Psoas muscle (tissue), 8 donors: ENCODE measurements around the gene CNTNAP2. TPM values are rescaled to one million over a fixed set of nuclear protein-coding genes. Genes with fewer than 3 reads are reported as not detected.

ENCODE experiments used
- ATAC-seq, 4 donors: fragments of 200-7000 bp; cut with Tn5 transposase; one replicate each; pipeline ENCODE4 v1.9.1; 2020; ENCODE audit warnings: moderate library complexity in 3 of 4, mild to moderate bottlenecking in 2 of 4
- DNase-seq, 2 donors: peaks; one replicate each; pipeline ENCODE4 v3.0.0-alpha.2; 2020
- H3K27ac ChIP-seq: fragments of 200-600 bp; one replicate; pipeline ENCODE4 v1.8.0; 2022
- H3K27me3 ChIP-seq, 3 donors: fragments of 200-600 bp in 1 of 3; one replicate each; pipeline versions ENCODE4 v1.6.1 to v1.8.0; 2013 to 2022; ENCODE audit warnings: low read length in 2 of 3, mild to moderate bottlenecking in 2 of 3, moderate library complexity in 1 of 3; ENCODE audit not compliant: insufficient read depth in 3 of 3
- H3K36me3 ChIP-seq, 2 donors: fragments of 200-600 bp in 1 of 2; one replicate each; pipeline versions ENCODE4 v1.6.1 to v1.8.0; 2013 to 2022; ENCODE audit warnings: low read depth in 1 of 2, mild to moderate bottlenecking in 1 of 2, moderate library complexity in 1 of 2; ENCODE audit not compliant: insufficient read depth in 1 of 2
- H3K4me1 ChIP-seq: fragments of 200-600 bp; one replicate; pipeline ENCODE4 v1.8.0; 2022
- H3K4me3 ChIP-seq: fragments of 200-600 bp; one replicate; pipeline ENCODE4 v1.8.0; 2022; ENCODE audit warnings: mild to moderate bottlenecking
- H3K9me3 ChIP-seq: fragments of 200-600 bp; one replicate; pipeline ENCODE4 v1.8.0; 2022
- WGBS, 3 donors: extraction: QIAGEN DNeasy Blood & Tissue Kit; methylation state at CpG; one replicate each; pipeline versions ENCODE4 v1.1.6 to v1.1.7; 2013; 5-methylcytosine and 5-hydroxymethylcytosine counted together
- intact Hi-C, 2 donors: fragments of 100-400 bp; cut with DNase I; formaldehyde crosslinking; loops; one replicate each; pipeline versions ENCODE4 v1.11.0 to v1.14.2; 2022
- polyA plus RNA-seq, 3 donors: library from polyadenylated mRNA; stranded (reverse); fragments of 200-250 nt; gene quantifications; one replicate each; pipeline ENCODE4 v1.2.3, GENCODE V29; 2013
- total RNA-seq, 4 donors: library from RNA; stranded (reverse); fragmentation: NEBNext Ultra II Directional in 2 of 4; extraction: Animal tissue kit (Norgen Biotek cat#: 25700) in 2 of 4; gene quantifications; one replicate each; pipeline versions ENCODE4 v1.2.1 to v1.2.4, GENCODE V29; 2021 to 2023
- TF ChIP-seq, protein P1 (sequence below): fragments of 200-600 bp; IDR thresholded peaks from one replicate; pipeline ENCODE4 v1.8.0; 2022; ENCODE audit warnings: antibody characterized with exemption
- donor health status: healthy with polysubstance abuse.
- donor health status: DM: no; HTN: no; CAD: no; lungs with moderate emphysema.
- donor health status: Bipolar disorder and iron deficiency.
- donor health status: healthy.
- donor health status: DM: yes; HTN: yes; CAD: no.
- donor health status: DM: no; HTN: no; CAD: no.
- donor health status: DM: no; HTN: no; CAD: no.
- donor health status: DM: yes; HTN: yes; CAD: no.

Gene CNTNAP2
- total and polyA plus RNA-seq, 7 donors: 0.01 to 0.13 TPM; not detected in 5

DNA sequence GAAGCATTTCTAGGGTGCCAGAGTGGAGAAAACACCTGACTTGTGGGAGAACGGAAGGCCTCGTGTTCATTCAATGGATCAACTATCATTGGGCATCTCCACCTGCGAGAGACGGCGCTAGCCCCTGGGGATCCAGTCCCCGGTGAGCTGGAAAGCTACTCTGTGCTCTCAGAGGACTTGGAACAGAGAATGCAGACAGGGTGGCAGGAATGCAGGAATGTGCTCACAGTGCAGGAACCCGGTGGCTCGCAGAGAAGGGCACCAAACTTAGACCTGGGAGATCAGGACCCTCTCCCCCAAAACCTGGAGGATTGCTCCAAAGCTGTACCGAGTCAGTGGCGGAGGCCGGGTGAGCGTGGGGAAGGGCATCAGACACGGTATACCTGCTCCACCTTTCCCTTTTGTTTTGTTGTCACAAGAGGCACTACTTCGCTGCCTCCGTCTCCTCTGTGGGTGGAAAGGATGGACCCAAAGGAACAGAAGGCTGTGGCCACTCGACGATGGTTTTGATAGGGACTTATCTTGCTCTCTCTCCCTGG lies 1905.0 kb downstream of the CNTNAP2 start:
- no peaks in the 10 kb centered on the region for H3K27me3 ChIP-seq
- H3K27ac ChIP-seq: no peak overlapping the region
- TF ChIP-seq, protein P1, sequence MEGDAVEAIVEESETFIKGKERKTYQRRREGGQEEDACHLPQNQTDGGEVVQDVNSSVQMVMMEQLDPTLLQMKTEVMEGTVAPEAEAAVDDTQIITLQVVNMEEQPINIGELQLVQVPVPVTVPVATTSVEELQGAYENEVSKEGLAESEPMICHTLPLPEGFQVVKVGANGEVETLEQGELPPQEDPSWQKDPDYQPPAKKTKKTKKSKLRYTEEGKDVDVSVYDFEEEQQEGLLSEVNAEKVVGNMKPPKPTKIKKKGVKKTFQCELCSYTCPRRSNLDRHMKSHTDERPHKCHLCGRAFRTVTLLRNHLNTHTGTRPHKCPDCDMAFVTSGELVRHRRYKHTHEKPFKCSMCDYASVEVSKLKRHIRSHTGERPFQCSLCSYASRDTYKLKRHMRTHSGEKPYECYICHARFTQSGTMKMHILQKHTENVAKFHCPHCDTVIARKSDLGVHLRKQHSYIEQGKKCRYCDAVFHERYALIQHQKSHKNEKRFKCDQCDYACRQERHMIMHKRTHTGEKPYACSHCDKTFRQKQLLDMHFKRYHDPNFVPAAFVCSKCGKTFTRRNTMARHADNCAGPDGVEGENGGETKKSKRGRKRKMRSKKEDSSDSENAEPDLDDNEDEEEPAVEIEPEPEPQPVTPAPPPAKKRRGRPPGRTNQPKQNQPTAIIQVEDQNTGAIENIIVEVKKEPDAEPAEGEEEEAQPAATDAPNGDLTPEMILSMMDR: no peak
- DNase-seq (no peak), ATAC-seq (no peak)
- no peaks in the 10 kb centered on the region for H3K4me1 ChIP-seq
- H3K9me3 ChIP-seq: no peaks in the 10 kb centered on the region
- WGBS, 3 donors: 87 to 90% (median 88%) methylated on average over 17 of the region's 17 CpGs
- no peak overlapping the region for H3K4me3 ChIP-seq
- H3K36me3 ChIP-seq: no peaks in the 10 kb centered on the region
- intact Hi-C loops: no loop called here

DNA sequence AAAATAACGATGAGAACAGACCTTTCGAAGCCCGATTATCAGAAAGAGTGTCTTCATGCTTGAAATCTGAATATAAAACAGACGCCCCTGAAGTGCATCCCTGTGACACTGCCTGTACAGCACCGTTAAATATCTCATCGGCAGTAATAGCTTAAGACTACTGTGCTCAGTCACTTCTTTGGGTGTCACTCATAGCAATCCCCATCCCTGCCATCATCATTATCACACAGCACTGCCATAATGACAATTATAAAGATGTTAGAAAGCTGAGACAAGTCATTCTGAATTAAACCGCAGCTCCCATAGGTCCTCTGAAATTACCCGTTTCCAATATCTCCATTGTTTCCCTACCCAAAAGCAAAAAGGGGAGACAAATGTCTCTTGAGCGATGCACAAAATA lies 1906.2 kb downstream of the CNTNAP2 start:
- ATAC-seq (no peak), DNase-seq (no peak)
- no peak overlapping the region for H3K4me3 ChIP-seq
- H3K4me1 ChIP-seq: no peaks in the 10 kb centered on the region
- H3K9me3 ChIP-seq: no peaks in the 10 kb centered on the region
- no peaks in the 10 kb centered on the region for H3K36me3 ChIP-seq
- WGBS, 3 donors: 89 to 94% (median 90%) methylated on average over 9 of the region's 9 CpGs
- H3K27me3 ChIP-seq: no peaks in the 10 kb centered on the region
- intact Hi-C loops: no loop called here
- H3K27ac ChIP-seq: no peak overlapping the region
- TF ChIP-seq, protein P1: no peak

DNA sequence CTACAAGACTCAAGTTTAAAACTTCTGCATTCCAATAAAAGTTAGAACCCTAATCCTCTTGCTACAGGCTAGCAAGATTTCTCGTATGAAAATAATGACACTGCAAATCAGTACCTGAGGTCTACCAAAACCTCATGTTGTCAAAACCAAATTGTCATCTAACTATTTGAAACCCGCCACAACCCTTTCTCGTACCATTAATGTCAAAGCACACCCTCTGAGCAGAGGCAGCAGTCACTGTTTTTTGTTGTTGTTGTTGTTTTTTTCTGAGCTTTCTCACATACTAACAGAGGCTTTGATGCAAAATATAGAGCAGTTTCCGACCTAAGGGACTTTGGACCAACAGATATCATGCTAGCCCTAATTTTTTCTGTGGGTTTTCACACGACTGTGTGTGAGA lies 1910.1 kb downstream of the CNTNAP2 start:
- H3K27me3 ChIP-seq: no peaks in the 10 kb centered on the region
- H3K9me3 ChIP-seq: no peaks in the 10 kb centered on the region
- H3K4me3 ChIP-seq: no peak overlapping the region
- DNase-seq (no peak), ATAC-seq (no peak)
- 65 to 73% (median 72%) methylated on average over 5 of the region's 5 CpGs for WGBS, 3 donors
- no peak overlapping the region for H3K27ac ChIP-seq
- TF ChIP-seq, protein P1: no peak
- intact Hi-C loops: no loop called here
- H3K36me3 ChIP-seq: no peaks in the 10 kb centered on the region
- no peaks in the 10 kb centered on the region for H3K4me1 ChIP-seq

GRCh38 chr7:148028165-148028564 lies 1911.6 kb downstream of the CNTNAP2 start:
- Histone ChIP-seq H3K9me3 (no peaks in the 10 kb centered on the region), H3K36me3 (no peaks in the 10 kb centered on the region), H3K4me3 (no peak overlapping the region), H3K4me1 (no peaks in the 10 kb centered on the region), H3K27me3 (no peaks in the 10 kb centered on the region), H3K27ac (no peak overlapping the region)
- ATAC-seq: no peak
- DNase-seq: no peak
- 92 to 95% (median 92%) methylated on average over 3 of the region's 3 CpGs for WGBS, 3 donors
- TF ChIP-seq, protein P1: no peak
- intact Hi-C loops: no loop called here

GRCh38 chr7:148031019-148031418 lies 1914.4 kb downstream of the CNTNAP2 start:
- ATAC-seq (no peak), DNase-seq (no peak)
- no peaks in the 10 kb centered on the region for H3K4me1 ChIP-seq
- no peaks in the 10 kb centered on the region for H3K36me3 ChIP-seq
- no peaks in the 10 kb centered on the region for H3K9me3 ChIP-seq
- TF ChIP-seq, protein P1: no peak
- no peak overlapping the region for H3K4me3 ChIP-seq
- intact Hi-C loops: no loop called here
- no peak overlapping the region for H3K27ac ChIP-seq
- no peaks in the 10 kb centered on the region for H3K27me3 ChIP-seq
- WGBS, 3 donors: 40 to 44% (median 41%) methylated on average over 2 of the region's 2 CpGs
